ENCODE measurements around the gene TRIM52. TPM values are rescaled to one million over a fixed set of nuclear protein-coding genes. Genes with fewer than 3 reads are reported as not detected.

The TRIM52 gene
- total RNA-seq, 2 donors from 2014 or later: 5.3 to 5.9 TPM

DNA sequence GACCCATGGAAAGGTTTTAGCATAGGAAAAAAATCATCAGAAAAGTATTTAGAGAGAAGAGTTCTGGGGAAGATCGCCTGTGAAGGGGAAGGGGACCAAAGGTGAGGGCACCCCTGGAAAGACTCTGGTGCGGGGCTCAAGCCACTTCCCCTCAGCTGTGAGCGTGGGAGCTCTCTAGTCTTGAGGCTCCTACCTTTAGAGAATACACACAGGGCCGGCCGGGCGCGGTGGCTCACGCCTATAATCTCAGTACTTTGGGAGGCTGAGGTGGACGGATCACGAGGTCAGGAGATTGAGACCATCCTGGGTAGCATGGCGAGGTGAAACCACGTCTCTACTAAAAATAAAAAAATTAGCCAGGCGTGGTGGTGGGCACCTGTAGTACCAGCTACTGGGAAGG lies 30.9 kb downstream of the TRIM52 start:
- TF ChIP-seq, protein P1, sequence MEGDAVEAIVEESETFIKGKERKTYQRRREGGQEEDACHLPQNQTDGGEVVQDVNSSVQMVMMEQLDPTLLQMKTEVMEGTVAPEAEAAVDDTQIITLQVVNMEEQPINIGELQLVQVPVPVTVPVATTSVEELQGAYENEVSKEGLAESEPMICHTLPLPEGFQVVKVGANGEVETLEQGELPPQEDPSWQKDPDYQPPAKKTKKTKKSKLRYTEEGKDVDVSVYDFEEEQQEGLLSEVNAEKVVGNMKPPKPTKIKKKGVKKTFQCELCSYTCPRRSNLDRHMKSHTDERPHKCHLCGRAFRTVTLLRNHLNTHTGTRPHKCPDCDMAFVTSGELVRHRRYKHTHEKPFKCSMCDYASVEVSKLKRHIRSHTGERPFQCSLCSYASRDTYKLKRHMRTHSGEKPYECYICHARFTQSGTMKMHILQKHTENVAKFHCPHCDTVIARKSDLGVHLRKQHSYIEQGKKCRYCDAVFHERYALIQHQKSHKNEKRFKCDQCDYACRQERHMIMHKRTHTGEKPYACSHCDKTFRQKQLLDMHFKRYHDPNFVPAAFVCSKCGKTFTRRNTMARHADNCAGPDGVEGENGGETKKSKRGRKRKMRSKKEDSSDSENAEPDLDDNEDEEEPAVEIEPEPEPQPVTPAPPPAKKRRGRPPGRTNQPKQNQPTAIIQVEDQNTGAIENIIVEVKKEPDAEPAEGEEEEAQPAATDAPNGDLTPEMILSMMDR (conservative IDR thresholded peaks at IDR 0.05): no peak
- no peak overlapping the region for H3K9ac ChIP-seq (ENCODE audit: extremely low read depth, low read length, poor library complexity, severe bottlenecking)
- H3K9me3 ChIP-seq (ENCODE audit: control insufficient read depth, low read length): no peaks in the 10 kb centered on the region
- Mint-ChIP-seq H3K4me1 (peaks cover 2% of the 10 kb centered on the region), H3K27me3 (ENCODE audit: insufficient read depth) (no peaks in the 10 kb centered on the region), H3K27ac (no peak overlapping the region), H3K4me3 (no peak overlapping the region), H3K36me3 (ENCODE audit: low read depth) (peaks cover 47% of the 10 kb centered on the region), H3K9me3 (no peaks in the 10 kb centered on the region)
- H3K36me3 ChIP-seq (ENCODE audit: control insufficient read depth, insufficient read depth, low read length): peaks cover 52% of the 10 kb centered on the region
- 93 to 95% methylated on average over 12 to 13 of the region's 13 CpGs for WGBS, 2 experiments (ENCODE audit: insufficient coverage in 1 of 2, insufficient read length in 1 of 2)
- no peaks in the 10 kb centered on the region for H3K4me1 ChIP-seq (ENCODE audit: control insufficient read depth, insufficient read depth, low read length)
- H3K27me3 ChIP-seq (ENCODE audit: control insufficient read depth, insufficient read depth, low read length, poor library complexity, severe bottlenecking): no peaks in the 10 kb centered on the region
- H3K4me3 ChIP-seq (ENCODE audit: low read length): no peak overlapping the region
- no peak overlapping the region for H3K27ac ChIP-seq (ENCODE audit: low read depth, low read length)
- DNase-seq: no peak

DNA sequence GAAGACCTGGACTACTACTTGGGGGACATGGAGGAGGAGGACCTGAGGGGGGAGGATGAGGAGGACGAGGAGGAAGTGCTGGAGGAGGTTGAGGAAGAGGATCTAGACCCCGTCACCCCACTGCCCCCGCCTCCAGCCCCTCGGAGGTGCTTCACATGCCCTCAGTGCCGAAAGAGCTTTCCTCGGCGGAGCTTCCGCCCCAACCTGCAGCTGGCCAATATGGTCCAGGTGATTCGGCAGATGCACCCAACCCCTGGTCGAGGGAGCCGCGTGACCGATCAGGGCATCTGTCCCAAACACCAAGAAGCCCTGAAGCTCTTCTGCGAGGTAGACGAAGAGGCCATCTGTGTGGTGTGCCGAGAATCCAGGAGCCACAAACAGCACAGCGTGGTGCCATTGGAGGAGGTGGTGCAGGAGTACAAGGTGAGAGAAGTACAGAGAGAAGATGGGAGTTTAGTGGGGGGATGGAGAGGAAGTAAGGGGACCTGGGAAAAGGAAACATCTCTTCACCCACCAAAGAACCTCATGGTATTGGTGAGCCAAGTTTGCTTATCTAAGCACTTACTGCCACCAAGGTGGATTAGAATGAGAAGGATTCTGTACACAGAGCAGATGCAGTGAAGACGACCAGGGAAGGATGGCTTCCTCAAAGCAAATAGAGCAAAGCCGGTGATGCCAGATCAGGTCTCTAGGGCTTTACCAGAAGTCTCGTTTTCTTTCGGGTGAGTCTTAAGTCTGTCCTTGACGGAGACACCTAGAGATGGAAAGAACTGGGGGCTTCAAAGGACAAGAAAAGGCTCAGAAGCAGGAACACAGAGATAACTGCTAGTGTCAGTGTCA lies 36.3 kb downstream of the TRIM52 start:
- 90 to 91% methylated on average over 22 of the region's 22 CpGs for WGBS, 2 experiments (ENCODE audit: insufficient coverage in 1 of 2, insufficient read length in 1 of 2)
- Histone ChIP-seq H3K36me3 (ENCODE audit: control insufficient read depth, insufficient read depth, low read length) (peaks cover 25% of the 10 kb centered on the region), H3K27me3 (ENCODE audit: control insufficient read depth, insufficient read depth, low read length, poor library complexity, severe bottlenecking) (no peaks in the 10 kb centered on the region), H3K9me3 (ENCODE audit: control insufficient read depth, low read length) (no peaks in the 10 kb centered on the region), H3K27ac (ENCODE audit: low read depth, low read length) (peak overlapping the region; percentile 92), H3K9ac (ENCODE audit: extremely low read depth, low read length, poor library complexity, severe bottlenecking) (peak overlapping the region; percentile 50), H3K4me3 (ENCODE audit: low read length) (peak overlapping the region; percentile 93), H3K4me1 (ENCODE audit: control insufficient read depth, insufficient read depth, low read length) (peaks cover 2% of the 10 kb centered on the region)
- Mint-ChIP-seq H3K27me3 (ENCODE audit: insufficient read depth) (peaks cover 7% of the 10 kb centered on the region), H3K27ac (no peak overlapping the region), H3K9me3 (no peaks in the 10 kb centered on the region), H3K4me1 (peaks cover 6% of the 10 kb centered on the region), H3K36me3 (ENCODE audit: low read depth) (peaks cover 16% of the 10 kb centered on the region), H3K4me3 (peak overlapping the region; percentile 92)
- TF ChIP-seq, protein P1 (conservative IDR thresholded peaks at IDR 0.05): no peak
- no peak for DNase-seq

DNA sequence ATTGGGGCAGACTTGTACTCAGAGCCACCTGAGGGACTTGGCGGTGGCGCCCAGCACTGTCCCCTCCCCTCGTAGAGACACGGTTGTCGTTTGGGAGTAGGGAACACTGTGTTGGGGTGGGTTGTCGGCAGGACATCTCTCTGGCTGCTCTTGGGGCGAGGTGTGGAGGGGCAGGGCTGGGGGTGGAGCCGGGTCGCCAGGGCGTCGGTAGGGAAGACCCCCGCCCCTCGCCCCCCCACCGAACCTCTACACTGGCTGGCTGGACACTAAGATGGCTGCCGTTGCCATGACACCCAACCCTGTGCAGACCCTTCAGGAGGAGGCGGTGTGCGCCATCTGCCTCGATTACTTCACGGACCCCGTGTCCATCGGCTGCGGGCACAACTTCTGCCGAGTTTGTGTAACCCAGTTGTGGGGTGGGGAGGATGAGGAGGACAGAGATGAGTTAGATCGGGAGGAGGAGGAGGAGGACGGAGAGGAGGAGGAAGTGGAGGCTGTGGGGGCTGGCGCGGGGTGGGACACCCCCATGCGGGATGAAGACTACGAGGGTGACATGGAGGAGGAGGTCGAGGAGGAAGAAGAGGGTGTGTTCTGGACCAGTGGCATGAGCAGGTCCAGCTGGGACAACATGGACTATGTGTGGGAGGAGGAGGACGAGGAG lies 37.1 kb downstream of the TRIM52 start:
- peaks cover 2% of the 10 kb centered on the region for H3K4me1 ChIP-seq (ENCODE audit: control insufficient read depth, insufficient read depth, low read length)
- H3K9me3 ChIP-seq (ENCODE audit: control insufficient read depth, low read length): no peaks in the 10 kb centered on the region
- H3K4me3 Mint-ChIP-seq: peak overlapping the region; percentile 92
- H3K27ac Mint-ChIP-seq: peak overlapping the region; percentile 97
- peak; percentile 93 for DNase-seq
- TF ChIP-seq, protein P1 (conservative IDR thresholded peaks at IDR 0.05): no peak
- peak overlapping the region; percentile 93 for H3K4me3 ChIP-seq (ENCODE audit: low read length)
- H3K27me3 ChIP-seq (ENCODE audit: control insufficient read depth, insufficient read depth, low read length, poor library complexity, severe bottlenecking): no peaks in the 10 kb centered on the region
- peaks cover 6% of the 10 kb centered on the region for H3K4me1 Mint-ChIP-seq
- H3K27ac ChIP-seq (ENCODE audit: low read depth, low read length): peak overlapping the region; percentile 92
- WGBS, 2 experiments (ENCODE audit: insufficient coverage in 1 of 2, insufficient read length in 1 of 2): 4 to 9% methylated on average over 9 to 31 of the region's 31 CpGs
- H3K9me3 Mint-ChIP-seq: no peaks in the 10 kb centered on the region
- peaks cover 9% of the 10 kb centered on the region for H3K36me3 Mint-ChIP-seq (ENCODE audit: low read depth)
- H3K9ac ChIP-seq (ENCODE audit: extremely low read depth, low read length, poor library complexity, severe bottlenecking): peak overlapping the region; percentile 50
- peaks cover 19% of the 10 kb centered on the region for H3K36me3 ChIP-seq (ENCODE audit: control insufficient read depth, insufficient read depth, low read length)
- H3K27me3 Mint-ChIP-seq (ENCODE audit: insufficient read depth): peaks cover 8% of the 10 kb centered on the region
